HG03060 (cell line): Measurements from ENCODE around the gene TIMM22.

ENCODE experiments used
- ATAC-seq: cut with Tn5 transposase; IDR thresholded peaks from one replicate; pipeline ENCODE4 v1.9.1; 2021; ENCODE audit warnings: low read depth, moderate number of reproducible peaks; ENCODE audit not compliant: unreplicated experiment

TIMM22 gene

GRCh38 chr17:1000597-1001461, 3.9 kb downstream of the TIMM22 start:
- no peak for ATAC-seq

DNA sequence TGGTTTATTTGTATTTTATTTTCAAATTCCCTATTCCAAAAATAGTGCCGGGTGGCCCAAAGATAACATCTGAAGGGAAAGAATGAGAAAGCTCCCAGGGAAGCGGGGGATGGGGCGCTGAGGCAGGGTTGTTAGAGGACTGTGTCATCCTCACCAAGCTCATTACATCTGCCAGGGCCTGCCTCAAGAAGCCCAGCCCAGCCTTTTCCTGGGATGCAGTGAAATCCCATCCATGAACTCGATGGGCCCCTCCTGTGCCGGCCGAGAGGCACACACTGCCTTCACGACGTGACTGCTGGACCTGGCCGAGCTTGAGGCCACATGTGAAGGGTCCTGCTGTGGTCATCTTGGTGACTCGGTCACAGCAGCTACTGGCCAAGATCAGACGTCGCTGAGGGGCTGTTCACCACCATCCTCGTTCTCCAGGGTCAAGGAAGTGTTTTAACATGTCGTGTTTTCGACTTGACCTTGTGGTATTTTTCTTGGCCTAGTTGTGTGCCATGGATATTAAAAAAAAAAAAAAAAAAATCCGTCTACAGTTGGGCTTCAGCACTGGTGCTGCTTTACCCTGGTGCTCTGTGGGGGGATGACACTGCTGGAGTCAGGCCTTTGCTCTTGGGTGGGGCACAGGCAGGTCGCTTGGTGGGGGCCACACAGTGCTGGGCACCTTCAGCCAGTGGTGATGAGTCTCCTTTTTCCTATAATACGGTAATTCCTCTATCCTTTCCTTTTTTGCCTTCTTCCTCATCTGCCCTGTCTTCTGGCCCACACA, 4.9 kb downstream of the TIMM22 start:
- no peak for ATAC-seq

GRCh38 chr17:1002412-1002753, 5.5 kb downstream of the TIMM22 start:
- no peak for ATAC-seq

- ATAC-seq: no peak
Measured at GRCh38 chr17:1002771-1003555, 6.0 kb downstream of the TIMM22 start.

- no peak for ATAC-seq
Measured at GRCh38 chr17:1003633-1003971, 6.7 kb downstream of the TIMM22 start.

DNA sequence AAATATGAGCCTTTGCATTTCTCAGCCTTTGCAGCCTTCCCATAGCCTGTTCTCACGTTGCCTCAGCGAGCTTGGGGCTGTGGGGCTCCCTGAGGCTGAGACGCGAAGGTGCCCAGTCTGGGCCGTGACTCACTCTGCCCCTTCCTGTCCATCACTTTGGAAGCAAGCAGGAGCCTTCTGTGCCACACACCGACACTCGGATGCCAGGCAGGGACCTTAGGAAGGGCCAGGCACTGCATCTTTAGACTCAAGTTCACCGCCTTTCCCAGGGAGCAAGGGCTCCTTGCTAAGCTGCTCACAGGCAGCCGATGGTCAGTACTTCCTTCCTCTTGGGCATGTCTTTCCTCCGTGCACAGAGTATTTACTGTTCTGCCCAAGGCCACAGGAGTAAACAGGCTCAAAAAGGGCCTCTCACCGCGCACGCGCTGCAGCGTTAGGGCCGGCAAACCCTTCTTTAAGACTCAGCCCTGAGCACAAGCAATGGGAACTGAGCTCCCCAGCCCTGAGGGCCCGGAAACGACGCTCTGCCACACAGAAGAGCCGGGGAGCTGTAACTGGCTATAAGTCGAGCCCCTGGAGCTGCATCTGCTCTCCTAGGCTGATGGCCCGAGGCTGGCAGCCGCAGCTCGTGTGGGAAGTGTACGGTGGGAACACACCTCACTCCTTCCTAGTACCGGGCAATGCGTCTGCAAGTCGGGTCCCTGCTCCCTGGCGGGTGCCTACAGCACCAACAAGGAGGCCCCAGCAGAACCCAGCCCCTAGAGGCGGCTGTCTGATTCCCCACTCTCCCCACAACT, 7.2 kb downstream of the TIMM22 start:
- ATAC-seq: no peak

DNA sequence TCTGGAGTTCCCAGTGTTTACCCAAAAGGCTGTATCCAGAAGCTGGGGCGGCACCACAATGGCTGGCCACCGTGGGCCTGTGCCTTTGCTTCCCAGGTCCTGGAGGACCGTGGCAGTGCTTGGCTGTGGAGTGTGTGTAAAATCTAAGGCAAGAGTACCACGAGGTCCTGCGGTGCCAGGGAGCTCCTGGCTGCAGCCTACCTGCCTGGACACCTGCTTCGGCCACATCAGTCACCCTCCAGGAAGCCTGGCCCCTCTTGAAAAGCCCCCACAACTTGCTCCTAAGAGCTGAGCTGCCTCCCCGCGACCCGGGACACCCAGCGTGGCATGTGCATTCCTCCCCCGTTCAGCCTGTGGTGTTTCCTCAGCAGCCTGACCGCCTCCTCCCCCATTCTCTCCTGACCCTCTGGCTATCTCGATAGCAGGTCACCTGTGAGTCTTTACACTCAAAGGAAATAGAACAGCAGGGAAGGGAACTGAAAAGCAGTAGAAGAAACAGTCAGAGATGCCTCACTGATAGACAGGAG, 7.9 kb downstream of the TIMM22 start:
- ATAC-seq: no peak

GRCh38 chr17:1005361-1005946, 8.5 kb downstream of the TIMM22 start:
- no peak for ATAC-seq

DNA sequence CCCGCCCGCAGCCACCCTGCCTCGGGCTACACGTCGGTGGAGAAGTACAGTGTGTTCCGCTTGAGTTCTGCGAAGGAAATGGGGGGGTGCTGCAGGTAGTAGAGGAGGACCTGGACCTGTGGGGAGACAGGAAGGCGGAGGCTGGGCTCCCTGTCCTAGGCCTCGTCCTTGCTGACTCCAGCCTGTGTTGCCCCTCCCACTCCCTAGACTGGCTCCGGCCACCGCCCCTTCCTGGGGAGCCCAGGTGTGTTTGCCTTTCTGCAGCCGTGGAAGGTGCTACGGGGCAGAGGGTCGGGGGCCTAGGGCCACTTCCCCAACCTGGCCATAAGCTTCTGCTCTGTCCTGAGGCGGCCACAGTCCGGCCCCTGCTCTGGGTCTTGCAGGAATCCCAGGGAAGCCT, 9.1 kb downstream of the TIMM22 start:
- no peak for ATAC-seq

DNA sequence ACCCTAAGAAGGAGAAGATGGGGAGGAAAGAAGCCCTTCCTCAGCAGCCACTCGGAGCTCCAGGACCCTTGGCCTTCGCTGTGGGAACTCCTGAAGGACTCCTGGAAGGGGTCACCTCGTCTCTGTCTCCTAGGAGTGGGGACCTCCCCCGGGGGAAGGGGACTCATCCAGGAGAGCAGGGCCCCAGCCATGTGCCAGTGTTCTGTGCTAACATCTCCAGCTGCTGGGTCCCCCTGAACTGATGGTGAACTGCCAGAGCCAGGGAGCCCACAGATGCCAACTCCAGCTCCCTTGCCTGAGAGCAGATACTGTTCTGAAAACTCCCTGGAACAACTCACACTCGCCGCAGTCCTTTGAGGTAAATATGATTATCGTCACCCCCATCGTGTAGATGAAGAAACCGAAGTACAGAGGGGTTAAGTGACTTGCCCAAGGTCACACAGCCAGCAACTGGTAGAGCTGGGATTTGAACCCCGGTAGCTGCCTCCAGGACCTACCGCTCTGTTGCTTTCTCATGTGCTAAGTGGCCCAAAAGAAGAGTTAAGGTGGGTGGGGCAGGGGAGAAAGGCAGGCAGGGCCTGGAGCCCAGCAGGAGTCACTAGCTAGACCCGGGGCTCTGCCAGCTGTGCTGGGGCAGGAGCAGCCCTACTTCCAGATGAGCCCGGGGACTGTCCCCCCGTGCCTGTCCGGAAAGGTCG, 10.5 kb downstream of the TIMM22 start:
- ATAC-seq: no peak

GRCh38 chr17:1008008-1008761, 11.3 kb downstream of the TIMM22 start:
- no peak for ATAC-seq

GRCh38 chr17:1009229-1010085, 12.5 kb downstream of the TIMM22 start:
- ATAC-seq: no peak

GRCh38 chr17:1010086-1010450, 13.1 kb downstream of the TIMM22 start:
- no peak for ATAC-seq

DNA sequence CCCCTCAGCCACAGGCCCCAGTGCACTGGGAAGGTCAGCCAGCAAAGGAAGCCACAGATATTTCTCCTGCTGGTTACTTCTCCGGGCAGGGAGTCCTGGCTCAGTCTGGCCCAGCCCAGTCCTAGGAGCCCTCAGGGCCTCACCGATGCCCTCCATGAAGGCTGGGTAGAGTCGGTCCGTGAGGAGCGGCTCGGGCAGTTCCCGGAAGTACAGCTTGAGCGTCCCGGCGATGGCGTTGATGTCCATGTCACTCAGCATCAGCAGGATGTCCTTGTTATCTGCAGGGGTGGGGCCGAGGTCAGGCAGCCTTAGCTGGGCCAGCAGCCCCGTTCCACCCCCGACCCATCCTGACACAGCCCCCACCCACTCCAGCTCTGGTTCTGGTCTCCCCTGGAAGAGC, 13.7 kb downstream of the TIMM22 start:
- no peak for ATAC-seq

DNA sequence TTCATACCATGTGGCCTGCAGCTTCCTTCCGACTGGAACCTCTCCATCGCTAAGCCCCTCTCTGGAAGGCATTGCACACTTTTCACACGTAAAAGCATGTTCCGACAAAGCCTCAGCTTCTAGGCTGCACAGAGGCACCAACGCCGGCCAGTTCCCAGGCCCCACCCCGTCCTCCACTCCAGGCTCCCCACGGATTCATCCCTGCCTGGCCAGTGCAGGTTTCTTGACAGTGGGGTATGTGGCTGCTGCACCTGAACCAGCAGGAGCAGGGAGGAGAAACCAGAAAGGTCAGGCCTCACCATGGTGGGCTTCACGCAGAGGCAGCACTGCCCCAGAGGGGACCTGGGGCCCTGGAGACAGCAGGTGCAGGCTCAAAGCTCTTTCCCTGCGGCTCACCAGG, 14.2 kb downstream of the TIMM22 start:
- ATAC-seq: no peak

GRCh38 chr17:1011760-1012735, 15.1 kb downstream of the TIMM22 start:
- ATAC-seq: no peak
